Measurements from ENCODE around the gene SLC6A13. TPM values are rescaled to one million over a fixed set of nuclear protein-coding genes. Genes with fewer than 3 reads are reported as not detected.

SLC6A13 gene
- total and polyA plus RNA-seq, 4 donors = 0.23 to 12.0 (median 7.5) TPM

DNA sequence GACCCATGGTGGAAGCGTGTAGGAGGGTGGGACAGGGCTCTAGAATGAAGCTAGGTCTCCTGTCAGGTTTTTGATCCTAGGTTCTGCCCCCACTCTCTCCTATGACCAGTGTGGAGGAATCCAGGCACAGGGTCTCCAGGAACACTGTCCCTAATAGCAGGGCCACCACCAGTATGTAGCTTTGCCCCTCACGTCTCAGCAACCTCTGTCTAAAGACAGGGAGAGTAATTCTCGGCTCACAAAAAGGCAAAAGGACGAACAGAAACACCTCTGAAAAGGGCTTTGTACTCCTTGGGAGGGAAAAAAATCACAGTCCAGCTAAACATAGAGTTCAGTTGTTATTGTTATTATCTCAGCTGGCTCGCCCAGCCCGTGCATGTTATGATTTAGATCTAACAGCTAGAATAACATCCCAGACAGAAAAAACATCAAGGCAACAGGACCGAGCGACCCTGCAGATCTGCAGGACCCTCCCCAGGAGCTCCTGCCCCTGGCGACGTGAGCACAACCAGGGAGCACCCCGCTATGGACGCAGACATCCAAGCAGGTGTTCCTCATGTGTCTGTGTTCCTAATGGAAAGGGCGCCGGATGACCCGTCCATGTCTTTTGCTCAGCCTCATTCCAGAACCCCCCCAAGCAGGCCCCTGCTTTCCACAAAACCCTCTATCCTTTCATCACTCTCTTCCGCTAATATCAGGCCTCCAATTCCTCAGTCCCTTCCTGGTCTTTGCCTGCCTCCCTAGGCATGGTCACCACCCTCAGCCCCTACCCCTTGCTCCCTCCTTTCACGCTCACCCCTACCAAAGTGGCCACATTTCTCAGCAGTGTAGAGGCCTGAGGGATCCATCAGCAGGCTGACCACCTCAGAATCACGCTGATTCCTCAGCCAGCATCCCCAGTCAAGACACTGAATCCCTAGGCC is 34.5 kb downstream of the SLC6A13 start:
- no peak overlapping the region for H3K4me3 ChIP-seq (ENCODE audit: low read depth in 1 of 3, low read length in 3 of 3)
- H3K27ac ChIP-seq (ENCODE audit: low read depth in 1 of 2, low read length in 2 of 2) = no peak overlapping the region
- DNase-seq (ENCODE audit: low spot score) = peak; percentile 21
- peaks cover 0 to 36% (median 25%) of the 10 kb centered on the region in 4 donors for H3K36me3 ChIP-seq (ENCODE audit: control insufficient read depth in 4 of 4, insufficient read depth in 3 of 4, low read depth in 1 of 4, low read length in 3 of 4)
- no peaks in the 10 kb centered on the region for H3K27me3 ChIP-seq (ENCODE audit: control insufficient read depth in 4 of 4, insufficient read depth in 4 of 4, low read length in 3 of 4)
- H3K9me3 ChIP-seq (ENCODE audit: control insufficient read depth in 4 of 4, low read length in 3 of 4) = no peaks in the 10 kb centered on the region
- H3K4me1 ChIP-seq (ENCODE audit: control insufficient read depth in 4 of 4, insufficient read depth in 4 of 4, low read length in 3 of 4) = peaks cover 0 to 12% (median 10%) of the 10 kb centered on the region in 4 donors
- H3K9ac ChIP-seq (ENCODE audit: low read depth in 1 of 2, low read length in 2 of 2) = no peak overlapping the region
- WGBS = 90% methylated on average over 18 of the region's 18 CpGs
- TF ChIP-seq JUND (IDR thresholded peaks at IDR 0.05) (no peak), GABPA (IDR thresholded peaks at IDR 0.05 in 1 of 2, conservative IDR thresholded peaks at IDR 0.05 in 1 of 2) (no peak), FOXA2 (IDR thresholded peaks at IDR 0.05) (no peak), HNF4A (conservative IDR thresholded peaks at IDR 0.05) (no peak), EGR1 (IDR thresholded peaks at IDR 0.05; ENCODE audit: low read depth in 2 of 2) (no peak), NR2F2 (IDR thresholded peaks at IDR 0.05) (no peak), SP1 (IDR thresholded peaks at IDR 0.05) (no peak), REST (IDR thresholded peaks at IDR 0.05) (no peak), RXRA (IDR thresholded peaks at IDR 0.05) (no peak), RAD21 (IDR thresholded peaks at IDR 0.05) (no peak)
- TF ChIP-seq, protein P1, sequence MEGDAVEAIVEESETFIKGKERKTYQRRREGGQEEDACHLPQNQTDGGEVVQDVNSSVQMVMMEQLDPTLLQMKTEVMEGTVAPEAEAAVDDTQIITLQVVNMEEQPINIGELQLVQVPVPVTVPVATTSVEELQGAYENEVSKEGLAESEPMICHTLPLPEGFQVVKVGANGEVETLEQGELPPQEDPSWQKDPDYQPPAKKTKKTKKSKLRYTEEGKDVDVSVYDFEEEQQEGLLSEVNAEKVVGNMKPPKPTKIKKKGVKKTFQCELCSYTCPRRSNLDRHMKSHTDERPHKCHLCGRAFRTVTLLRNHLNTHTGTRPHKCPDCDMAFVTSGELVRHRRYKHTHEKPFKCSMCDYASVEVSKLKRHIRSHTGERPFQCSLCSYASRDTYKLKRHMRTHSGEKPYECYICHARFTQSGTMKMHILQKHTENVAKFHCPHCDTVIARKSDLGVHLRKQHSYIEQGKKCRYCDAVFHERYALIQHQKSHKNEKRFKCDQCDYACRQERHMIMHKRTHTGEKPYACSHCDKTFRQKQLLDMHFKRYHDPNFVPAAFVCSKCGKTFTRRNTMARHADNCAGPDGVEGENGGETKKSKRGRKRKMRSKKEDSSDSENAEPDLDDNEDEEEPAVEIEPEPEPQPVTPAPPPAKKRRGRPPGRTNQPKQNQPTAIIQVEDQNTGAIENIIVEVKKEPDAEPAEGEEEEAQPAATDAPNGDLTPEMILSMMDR (IDR thresholded peaks at IDR 0.05; ENCODE audit: low read depth, low read length, missing input control) = no peak
- TF ChIP-seq, protein P2, sequence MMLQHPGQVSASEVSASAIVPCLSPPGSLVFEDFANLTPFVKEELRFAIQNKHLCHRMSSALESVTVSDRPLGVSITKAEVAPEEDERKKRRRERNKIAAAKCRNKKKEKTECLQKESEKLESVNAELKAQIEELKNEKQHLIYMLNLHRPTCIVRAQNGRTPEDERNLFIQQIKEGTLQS (IDR thresholded peaks at IDR 0.05) = no peak
- TF ChIP-seq, protein P3, sequence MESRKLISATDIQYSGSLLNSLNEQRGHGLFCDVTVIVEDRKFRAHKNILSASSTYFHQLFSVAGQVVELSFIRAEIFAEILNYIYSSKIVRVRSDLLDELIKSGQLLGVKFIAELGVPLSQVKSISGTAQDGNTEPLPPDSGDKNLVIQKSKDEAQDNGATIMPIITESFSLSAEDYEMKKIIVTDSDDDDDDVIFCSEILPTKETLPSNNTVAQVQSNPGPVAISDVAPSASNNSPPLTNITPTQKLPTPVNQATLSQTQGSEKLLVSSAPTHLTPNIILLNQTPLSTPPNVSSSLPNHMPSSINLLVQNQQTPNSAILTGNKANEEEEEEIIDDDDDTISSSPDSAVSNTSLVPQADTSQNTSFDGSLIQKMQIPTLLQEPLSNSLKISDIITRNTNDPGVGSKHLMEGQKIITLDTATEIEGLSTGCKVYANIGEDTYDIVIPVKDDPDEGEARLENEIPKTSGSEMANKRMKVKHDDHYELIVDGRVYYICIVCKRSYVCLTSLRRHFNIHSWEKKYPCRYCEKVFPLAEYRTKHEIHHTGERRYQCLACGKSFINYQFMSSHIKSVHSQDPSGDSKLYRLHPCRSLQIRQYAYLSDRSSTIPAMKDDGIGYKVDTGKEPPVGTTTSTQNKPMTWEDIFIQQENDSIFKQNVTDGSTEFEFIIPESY (IDR thresholded peaks at IDR 0.05) = no peak

Measured in liver (tissue), 9 donors.